Mesenchymal stem cell (in vitro differentiated cells and primary cell): Measurements from ENCODE around the gene IL1RAPL2.

ENCODE experiments used
- DNase-seq: peaks from one replicate; pipeline ENCODE4 v3.0.0-alpha.2; 2013
- H2AFZ ChIP-seq: one replicate; pipeline ENCODE4 v1.6.1; 2013; ENCODE audit warnings: low read depth, mild to moderate bottlenecking, control low read depth, inconsistent platforms, low read length, moderate library complexity
- H2AK5ac ChIP-seq: 2 replicates; pipeline ENCODE4 v1.6.1; 2013; ENCODE audit warnings: low read length, moderate library complexity, mild to moderate bottlenecking, inconsistent platforms; ENCODE audit not compliant: severe bottlenecking
- H2BK120ac ChIP-seq: one replicate; pipeline ENCODE4 v1.6.1; 2013; ENCODE audit warnings: low read depth, mild to moderate bottlenecking, inconsistent platforms, low read length, moderate library complexity
- H2BK12ac ChIP-seq, 2 experiments: one replicate each; pipeline ENCODE4 v1.6.1; 2013; ENCODE audit warnings: inconsistent platforms in 2 of 2, low read length in 2 of 2, mild to moderate bottlenecking in 2 of 2, moderate library complexity in 2 of 2, control low read depth in 1 of 2
- H2BK15ac ChIP-seq: one replicate; pipeline ENCODE4 v1.6.1; 2013; ENCODE audit warnings: mild to moderate bottlenecking, low read depth, inconsistent platforms; ENCODE audit not compliant: poor library complexity, severe bottlenecking
- H2BK5ac ChIP-seq: 2 replicates; pipeline ENCODE4 v1.6.1; 2013; ENCODE audit warnings: low read depth, mild to moderate bottlenecking, low read length, control low read depth, inconsistent platforms; ENCODE audit not compliant: poor library complexity, severe bottlenecking
- H3K14ac ChIP-seq, 2 experiments: one replicate each; pipeline ENCODE4 v1.6.1; 2013; ENCODE audit warnings: inconsistent platforms in 2 of 2, low read length in 2 of 2, control low read depth in 1 of 2, mild to moderate bottlenecking in 1 of 2, moderate library complexity in 1 of 2
- H3K18ac ChIP-seq, 2 experiments: one replicate each; pipeline ENCODE4 v1.6.1; 2013; ENCODE audit warnings: inconsistent platforms in 2 of 2, low read length in 2 of 2, control low read depth in 1 of 2, low read depth in 1 of 2, mild to moderate bottlenecking in 1 of 2
- H3K23ac ChIP-seq, 2 experiments: one replicate each; pipeline ENCODE4 v1.6.1; 2013; ENCODE audit warnings: inconsistent platforms in 2 of 2, low read length in 2 of 2, mild to moderate bottlenecking in 2 of 2, moderate library complexity in 2 of 2, control low read depth in 1 of 2
- H3K27ac ChIP-seq: 2 replicates; pipeline ENCODE4 v1.5.1; 2013; ENCODE audit warnings: mild to moderate bottlenecking, moderate library complexity, low read length, control low read depth, inconsistent platforms; ENCODE audit not compliant: poor library complexity, severe bottlenecking
- H3K27me3 ChIP-seq, 2 experiments: 2 replicates each; pipeline versions ENCODE4 v1.6.1 to v1.7.0; 2013; ENCODE audit warnings: low read length in 2 of 2, mild to moderate bottlenecking in 2 of 2, moderate library complexity in 2 of 2, control low read depth in 1 of 2, inconsistent platforms in 1 of 2; ENCODE audit not compliant: control insufficient read depth in 1 of 2, insufficient read depth in 1 of 2
- H3K36me3 ChIP-seq, 2 experiments: 2 replicates each; pipeline versions ENCODE4 v1.6.1 to v1.7.0; 2013; ENCODE audit warnings: low read length in 2 of 2, control low read depth in 1 of 2, inconsistent platforms in 1 of 2, low read depth in 1 of 2, mild to moderate bottlenecking in 1 of 2; ENCODE audit not compliant: insufficient read depth in 2 of 2, control insufficient read depth in 1 of 2
- H3K4ac ChIP-seq, 2 experiments: one replicate each; pipeline ENCODE4 v1.6.1; 2013; ENCODE audit warnings: inconsistent platforms in 2 of 2, low read length in 2 of 2, mild to moderate bottlenecking in 2 of 2, moderate library complexity in 2 of 2, control low read depth in 1 of 2, low read depth in 1 of 2
- H3K4me1 ChIP-seq: 2 replicates; pipeline ENCODE4 v1.6.1; 2013; ENCODE audit warnings: low read depth, low read length, control low read depth; ENCODE audit not compliant: control insufficient read depth, insufficient read depth
- H3K4me2 ChIP-seq: 2 replicates; pipeline ENCODE4 v1.6.1; 2013; ENCODE audit warnings: low read length, mild to moderate bottlenecking, inconsistent platforms; ENCODE audit not compliant: poor library complexity, severe bottlenecking
- H3K4me3 ChIP-seq, 2 experiments: 2 replicates each; pipeline versions ENCODE4 v1.5.1 to v1.7.0; 2013; ENCODE audit warnings: low read length in 2 of 2, mild to moderate bottlenecking in 2 of 2, control low read depth in 1 of 2, low read depth in 1 of 2; ENCODE audit not compliant: insufficient read depth in 1 of 2
- H3K79me1 ChIP-seq: replicated peaks from 2 replicates; pipeline ENCODE4 v1.6.1; 2013; ENCODE audit warnings: mild to moderate bottlenecking, control low read depth, low read length, inconsistent platforms; ENCODE audit not compliant: poor library complexity, severe bottlenecking
- H3K9ac ChIP-seq: 2 replicates; pipeline ENCODE4 v1.7.0; 2013; ENCODE audit warnings: mild to moderate bottlenecking, low read length, moderate library complexity
- H3K9me3 ChIP-seq: 2 replicates; pipeline ENCODE4 v1.7.0; 2013; ENCODE audit warnings: mild to moderate bottlenecking, low read length; ENCODE audit not compliant: control insufficient read depth
- H4K8ac ChIP-seq: one replicate; pipeline ENCODE4 v1.6.1; 2013; ENCODE audit warnings: inconsistent platforms, mild to moderate bottlenecking, low read length, moderate library complexity
- H4K91ac ChIP-seq: one replicate; pipeline ENCODE4 v1.6.1; 2013; ENCODE audit warnings: mild to moderate bottlenecking, low read length, inconsistent platforms
- WGBS: methylation state at CpG from one replicate; pipeline ENCODE4 v1.1.7; 2013; ENCODE audit warnings: mixed read lengths; 5-methylcytosine and 5-hydroxymethylcytosine counted together

IL1RAPL2 gene

GRCh38 chrX:104995546-104995945 lies 429.5 kb downstream of the IL1RAPL2 start:
- H3K79me1 ChIP-seq, result no peaks in the 10 kb centered on the region
- H3K4ac ChIP-seq, result no peak overlapping the region
- H3K4me3 ChIP-seq, result no peak overlapping the region
- no peak overlapping the region for H2AK5ac ChIP-seq
- no peak overlapping the region for H2BK12ac ChIP-seq
- no peak overlapping the region for H2BK5ac ChIP-seq
- no peak overlapping the region for H2BK15ac ChIP-seq
- H3K14ac ChIP-seq, result no peak overlapping the region
- H3K23ac ChIP-seq, result no peak overlapping the region
- no peak overlapping the region for H3K9ac ChIP-seq
- H3K4me2 ChIP-seq, result no peak overlapping the region
- no peak for DNase-seq
- H3K18ac ChIP-seq, result no peak overlapping the region
- H2AFZ ChIP-seq, result no peak overlapping the region
- no peak overlapping the region for H3K27ac ChIP-seq
- no peak overlapping the region for H4K91ac ChIP-seq
- H3K36me3 ChIP-seq, result no peaks in the 10 kb centered on the region
- H4K8ac ChIP-seq, result no peak overlapping the region
- no peaks in the 10 kb centered on the region for H3K9me3 ChIP-seq
- H2BK120ac ChIP-seq, result no peak overlapping the region
- no peaks in the 10 kb centered on the region for H3K4me1 ChIP-seq
- H3K27me3 ChIP-seq, result no peaks in the 10 kb centered on the region

- no peak overlapping the region for H2BK12ac ChIP-seq
Measured at GRCh38 chrX:105006103-105006502, 440.1 kb downstream of the IL1RAPL2 start.

GRCh38 chrX:105006996-105007395 lies 441.0 kb downstream of the IL1RAPL2 start:
- H3K23ac ChIP-seq, result no peak overlapping the region
- H3K36me3 ChIP-seq, result no peaks in the 10 kb centered on the region
- no peaks in the 10 kb centered on the region for H3K79me1 ChIP-seq
- H3K4me3 ChIP-seq, result no peak overlapping the region
- no peak overlapping the region for H3K27ac ChIP-seq
- no peak overlapping the region for H2BK120ac ChIP-seq
- no peak overlapping the region for H3K4me2 ChIP-seq
- no peak overlapping the region for H2AFZ ChIP-seq
- H3K9ac ChIP-seq, result no peak overlapping the region
- no peak overlapping the region for H2BK15ac ChIP-seq
- no peaks in the 10 kb centered on the region for H3K27me3 ChIP-seq
- DNase-seq, result no peak
- H2AK5ac ChIP-seq, result no peak overlapping the region
- H3K4me1 ChIP-seq, result no peaks in the 10 kb centered on the region
- H4K91ac ChIP-seq, result no peak overlapping the region
- no peak overlapping the region for H2BK12ac ChIP-seq
- no peak overlapping the region for H4K8ac ChIP-seq
- no peak overlapping the region for H3K4ac ChIP-seq
- H3K9me3 ChIP-seq, result no peaks in the 10 kb centered on the region
- no peak overlapping the region for H2BK5ac ChIP-seq
- H3K14ac ChIP-seq, result no peak overlapping the region
- H3K18ac ChIP-seq, result no peak overlapping the region

More at GRCh38 chrX:105006103-105006502, 440.1 kb downstream of the IL1RAPL2 start:
- Histone ChIP-seq H2AFZ (no peak overlapping the region), H3K79me1 (no peaks in the 10 kb centered on the region), H4K91ac (no peak overlapping the region), H3K9ac (no peak overlapping the region), H3K4me2 (no peak overlapping the region), H2BK15ac (no peak overlapping the region), H3K14ac (no peak overlapping the region), H3K36me3 (no peaks in the 10 kb centered on the region), H3K9me3 (no peaks in the 10 kb centered on the region), H2BK5ac (no peak overlapping the region), H3K18ac (no peak overlapping the region), H3K4me3 (no peak overlapping the region), H3K27ac (no peak overlapping the region), H3K27me3 (no peaks in the 10 kb centered on the region), H3K4ac (no peak overlapping the region), H2AK5ac (no peak overlapping the region), H2BK120ac (no peak overlapping the region), H3K4me1 (no peaks in the 10 kb centered on the region), H4K8ac (no peak overlapping the region), H3K23ac (no peak overlapping the region)
- no peak for DNase-seq
- 100% methylated on average over 2 of the region's 3 CpGs for WGBS

- H3K27me3 ChIP-seq, result no peaks in the 10 kb centered on the region
- no peak for DNase-seq
- no peak overlapping the region for H2BK15ac ChIP-seq
- no peak overlapping the region for H3K4ac ChIP-seq
- no peak overlapping the region for H3K4me2 ChIP-seq
- no peak overlapping the region for H3K9ac ChIP-seq
- no peak overlapping the region for H2BK120ac ChIP-seq
- H3K36me3 ChIP-seq, result no peaks in the 10 kb centered on the region
- no peak overlapping the region for H3K14ac ChIP-seq
- H2AFZ ChIP-seq, result no peak overlapping the region
- no peak overlapping the region for H3K27ac ChIP-seq
- H2BK5ac ChIP-seq, result no peak overlapping the region
- H3K23ac ChIP-seq, result no peak overlapping the region
- no CpG with 5 or more reads among the region's 2 CpGs for WGBS
- H3K4me1 ChIP-seq, result no peaks in the 10 kb centered on the region
- H3K18ac ChIP-seq, result no peak overlapping the region
- H2BK12ac ChIP-seq, result no peak overlapping the region
- H4K91ac ChIP-seq, result no peak overlapping the region
- no peak overlapping the region for H3K4me3 ChIP-seq
- no peak overlapping the region for H2AK5ac ChIP-seq
- no peaks in the 10 kb centered on the region for H3K79me1 ChIP-seq
- H3K9me3 ChIP-seq, result no peaks in the 10 kb centered on the region
- H4K8ac ChIP-seq, result no peak overlapping the region
Measured at GRCh38 chrX:105013719-105014118, 447.7 kb downstream of the IL1RAPL2 start.
